HAP-1 (cell line): Measurements from ENCODE around the gene MICA.
"Not testable (repeated sequence)": the region's sequence is repeated elsewhere in the genome, so short reads cannot be mapped to it uniquely, and the experiment has no call there.

Experiments used
- DNase-seq, 2 experiments: peaks; one replicate each; pipeline ENCODE4 v3.0.0-alpha.2; 2016 to 2020; ENCODE audit warnings: low spot score in 2 of 2
- H3K27me3 ChIP-seq: fragments of 250-450 bp; sonication (Bioruptor Pico); 2 replicates; pipeline ENCODE4 v1.5.1; 2020; ENCODE audit warnings: low read depth, mild to moderate bottlenecking, moderate library complexity
- H3K36me3 ChIP-seq: fragments of 250-450 bp; sonication (Bioruptor Pico); replicated peaks from 2 replicates; pipeline ENCODE4 v1.5.1; 2020; ENCODE audit warnings: mild to moderate bottlenecking
- H3K4me1 ChIP-seq: fragments of 250-450 bp; sonication (Bioruptor Pico); 2 replicates; pipeline ENCODE4 v1.5.1; 2020; ENCODE audit warnings: mild to moderate bottlenecking
- H3K4me3 ChIP-seq: fragments of 250-450 bp; sonication (Bioruptor Pico); 2 replicates; pipeline ENCODE4 v1.5.1; 2020; ENCODE audit warnings: mild to moderate bottlenecking, moderate library complexity
- H3K9me3 ChIP-seq: fragments of 250-450 bp; sonication (Bioruptor Pico); 2 replicates; pipeline ENCODE4 v1.5.1; 2020; ENCODE audit warnings: mild to moderate bottlenecking, moderate library complexity
- in situ Hi-C: fragments of 300-500 bp; cut with MboI; formaldehyde crosslinking; loops from 3 replicates; pipeline ENCODE4 v1.14.3; 2020; ENCODE audit warnings: low sequenced_read_pairs, inconsistent platforms, mixed read lengths

MICA gene

DNA sequence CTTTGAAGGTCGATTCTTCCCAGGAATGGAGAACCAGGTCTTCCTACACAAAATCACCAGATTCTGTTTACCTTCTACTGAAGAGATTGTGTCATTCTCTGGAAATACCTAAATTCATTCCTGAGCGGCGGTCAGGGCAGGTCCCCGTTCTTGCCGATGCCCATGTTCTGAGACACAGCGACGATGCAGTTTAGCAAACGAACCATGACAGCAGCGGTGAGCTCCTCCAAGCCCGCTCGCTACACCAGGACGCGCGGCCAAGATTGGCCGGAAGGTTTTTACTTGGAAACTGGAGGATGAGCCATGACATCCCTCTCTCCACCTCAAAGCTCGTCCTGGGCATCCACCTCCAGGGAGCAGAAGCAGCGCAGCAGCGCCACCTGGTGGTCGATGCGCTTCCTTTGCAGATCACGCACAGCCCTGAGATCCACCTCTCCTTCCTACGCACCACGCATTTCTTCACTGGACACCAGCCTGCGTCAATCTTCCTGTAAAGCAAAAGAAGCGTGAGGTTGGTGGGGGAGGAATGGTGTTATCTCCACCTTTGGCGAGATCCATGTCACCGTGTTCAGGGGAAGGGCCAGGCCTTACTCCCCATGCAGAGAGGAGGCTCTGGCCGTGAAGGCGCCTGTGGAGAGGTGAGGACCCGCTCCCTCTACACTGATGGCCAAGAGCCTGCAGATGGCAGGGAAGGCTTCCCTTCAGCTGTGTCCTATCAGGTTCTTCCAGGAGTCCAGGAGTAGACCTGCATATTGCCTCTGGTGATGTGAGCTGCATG lies 36.5 kb upstream of the MICA start:
- in situ Hi-C loops: loop anchor here (5.0 kb wide), 2 partner anchors 170 to 230 kb away; partner anchors contain the start of gene PSORS1C2
- peaks cover 27% of the 10 kb centered on the region for H3K27me3 ChIP-seq
- H3K4me3 ChIP-seq: no peak overlapping the region
- DNase-seq: peak; percentile 79 to 92
- no peaks in the 10 kb centered on the region for H3K9me3 ChIP-seq
- no peaks in the 10 kb centered on the region for H3K4me1 ChIP-seq
- no peaks in the 10 kb centered on the region for H3K36me3 ChIP-seq

- DNase-seq: no peak
- Histone ChIP-seq H3K4me3 (no peak overlapping the region), H3K36me3 (no peaks in the 10 kb centered on the region), H3K27me3 (peaks cover 19% of the 10 kb centered on the region), H3K9me3 (no peaks in the 10 kb centered on the region), H3K4me1 (no peaks in the 10 kb centered on the region)
- in situ Hi-C loops: loop anchor here (5.0 kb wide), 2 partner anchors 171 to 231 kb away; partner anchors contain the start of gene PSORS1C2
Measured at GRCh38 chr6:31368461-31368860, 34.9 kb upstream of the MICA start.

GRCh38 chr6:31374118-31374517 lies 29.3 kb upstream of the MICA start:
- H3K27me3 ChIP-seq, in situ Hi-C loops, H3K36me3 ChIP-seq, H3K9me3 ChIP-seq, H3K4me3 ChIP-seq, H3K4me1 ChIP-seq, DNase-seq: not testable (repeated sequence)

- in situ Hi-C loops: no loop called here
Measured at GRCh38 chr6:31375699-31376098, 27.7 kb upstream of the MICA start.

GRCh38 chr6:31377029-31377428 lies 26.4 kb upstream of the MICA start:
- DNase-seq: no peak
- peaks cover 12% of the 10 kb centered on the region; the same call in 1 of the 2 replicates for H3K27me3 ChIP-seq
- H3K4me1 ChIP-seq: no peaks in the 10 kb centered on the region
- no peaks in the 10 kb centered on the region for H3K36me3 ChIP-seq
- no peaks in the 10 kb centered on the region for H3K9me3 ChIP-seq
- H3K4me3 ChIP-seq: no peak overlapping the region
- in situ Hi-C loops: no loop called here

More at GRCh38 chr6:31375699-31376098, 27.7 kb upstream of the MICA start:
- Histone ChIP-seq H3K9me3 (no peaks in the 10 kb centered on the region), H3K4me3 (no peak overlapping the region), H3K4me1 (no peaks in the 10 kb centered on the region), H3K27me3 (peaks cover 9% of the 10 kb centered on the region), H3K36me3 (no peaks in the 10 kb centered on the region)
- no peak for DNase-seq

DNA sequence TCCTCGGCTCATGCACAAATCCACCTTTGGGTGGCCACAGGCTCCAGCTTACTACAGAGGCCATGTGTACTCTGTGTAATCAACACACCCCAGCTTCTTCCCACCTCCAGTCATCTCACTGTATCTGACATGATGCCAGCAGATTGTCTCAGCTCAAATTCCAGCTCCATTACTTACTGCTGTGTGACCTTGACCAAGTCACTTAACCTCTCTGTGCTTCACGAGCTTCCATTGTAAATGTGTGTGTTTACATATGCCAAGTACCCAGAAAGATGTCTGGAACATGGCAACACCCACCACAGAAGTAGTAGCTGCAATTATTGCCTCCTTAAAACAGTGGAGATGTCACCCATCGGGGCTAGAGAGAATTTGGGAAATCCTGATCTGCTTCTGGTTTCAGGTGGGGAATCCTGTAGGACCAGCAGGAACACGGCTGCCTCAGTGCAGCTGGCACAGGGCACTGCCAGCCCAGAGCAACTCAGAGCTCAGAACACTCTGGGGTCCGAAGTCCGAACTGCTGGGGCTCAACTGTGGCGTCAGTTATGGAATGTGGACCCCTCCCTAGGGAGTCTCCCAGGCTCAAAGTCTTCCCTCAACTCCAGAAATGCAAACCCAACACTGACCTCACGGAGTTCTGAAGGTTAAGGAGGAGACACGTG lies 25.2 kb upstream of the MICA start:
- H3K4me3 ChIP-seq: no peak overlapping the region
- H3K9me3 ChIP-seq: no peaks in the 10 kb centered on the region
- in situ Hi-C loops: no loop called here
- H3K4me1 ChIP-seq: no peaks in the 10 kb centered on the region
- no peak for DNase-seq
- peaks cover 12% of the 10 kb centered on the region; the same call in 1 of the 2 replicates for H3K27me3 ChIP-seq
- H3K36me3 ChIP-seq: no peaks in the 10 kb centered on the region

DNA sequence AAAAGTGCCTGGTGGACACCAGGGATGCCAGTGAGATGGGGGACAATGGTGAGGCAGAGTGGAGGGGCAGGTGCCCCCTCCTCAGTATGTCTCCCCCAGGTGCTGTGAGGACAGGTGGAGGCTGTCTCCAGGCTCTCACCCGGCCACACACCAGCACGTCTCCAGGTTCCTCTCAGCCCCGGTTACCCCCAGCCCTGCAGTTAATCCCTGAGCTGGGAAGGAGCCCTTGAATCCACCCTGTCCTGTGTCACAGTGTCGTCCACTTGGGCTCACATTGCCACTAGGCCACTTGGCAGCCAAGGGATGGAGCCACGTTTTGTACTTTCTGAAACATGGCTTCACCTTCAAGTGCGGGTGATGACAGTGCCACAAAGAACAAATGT lies 24.7 kb upstream of the MICA start:
- Histone ChIP-seq H3K9me3 (no peaks in the 10 kb centered on the region), H3K4me3 (no peak overlapping the region), H3K36me3 (no peaks in the 10 kb centered on the region), H3K4me1 (no peaks in the 10 kb centered on the region), H3K27me3 (peaks cover 12% of the 10 kb centered on the region; the same call in 1 of the 2 replicates)
- in situ Hi-C loops: no loop called here
- DNase-seq: no peak

DNA sequence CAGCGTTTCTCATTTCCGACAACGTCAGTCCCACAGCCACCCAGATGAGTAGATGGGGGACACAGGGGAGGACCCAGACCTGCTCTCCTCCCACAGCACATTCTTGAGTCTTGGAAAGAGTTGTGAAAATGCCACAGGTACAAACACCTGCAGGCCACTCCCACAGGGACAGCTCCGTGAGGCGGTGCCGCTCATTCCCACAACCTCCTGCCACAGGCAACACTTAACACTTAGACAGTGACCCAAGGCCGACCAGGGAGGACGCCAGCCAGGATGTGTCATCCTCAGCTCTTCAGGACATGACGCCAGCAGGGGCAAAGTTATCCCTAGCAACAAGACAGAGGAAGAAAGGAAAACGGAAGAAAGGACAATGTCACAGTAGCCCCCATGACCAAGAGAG lies 23.5 kb upstream of the MICA start:
- H3K4me3 ChIP-seq: no peak overlapping the region
- in situ Hi-C loops: no loop called here
- no peaks in the 10 kb centered on the region for H3K4me1 ChIP-seq
- no peak for DNase-seq
- H3K36me3 ChIP-seq: no peaks in the 10 kb centered on the region
- no peaks in the 10 kb centered on the region for H3K9me3 ChIP-seq
- peaks cover 12% of the 10 kb centered on the region; the same call in 1 of the 2 replicates for H3K27me3 ChIP-seq

DNA sequence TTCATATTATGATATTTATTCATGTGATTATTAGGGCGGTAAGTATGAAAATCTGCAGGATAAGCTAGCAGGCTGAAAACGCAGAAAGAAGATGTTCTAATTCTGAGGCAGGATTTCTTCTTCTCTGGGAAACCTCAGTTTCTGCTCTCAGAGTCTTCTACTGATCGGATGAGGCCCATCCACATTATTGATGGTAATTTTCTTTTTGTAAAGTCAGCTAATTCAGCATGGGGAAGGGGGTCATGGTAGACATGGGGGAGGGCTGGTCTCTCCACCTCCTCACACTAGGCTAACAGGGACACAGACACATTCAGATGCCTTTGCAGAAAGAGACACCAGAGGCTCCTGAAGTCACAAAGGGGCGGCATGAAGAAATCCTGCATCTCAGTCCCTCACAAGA lies 21.7 kb upstream of the MICA start:
- no peak overlapping the region for H3K4me3 ChIP-seq
- no peaks in the 10 kb centered on the region for H3K4me1 ChIP-seq
- in situ Hi-C loops: no loop called here
- no peaks in the 10 kb centered on the region for H3K9me3 ChIP-seq
- peaks cover 8% of the 10 kb centered on the region; the same call in 1 of the 2 replicates for H3K27me3 ChIP-seq
- no peaks in the 10 kb centered on the region for H3K36me3 ChIP-seq
- DNase-seq: no peak

DNA sequence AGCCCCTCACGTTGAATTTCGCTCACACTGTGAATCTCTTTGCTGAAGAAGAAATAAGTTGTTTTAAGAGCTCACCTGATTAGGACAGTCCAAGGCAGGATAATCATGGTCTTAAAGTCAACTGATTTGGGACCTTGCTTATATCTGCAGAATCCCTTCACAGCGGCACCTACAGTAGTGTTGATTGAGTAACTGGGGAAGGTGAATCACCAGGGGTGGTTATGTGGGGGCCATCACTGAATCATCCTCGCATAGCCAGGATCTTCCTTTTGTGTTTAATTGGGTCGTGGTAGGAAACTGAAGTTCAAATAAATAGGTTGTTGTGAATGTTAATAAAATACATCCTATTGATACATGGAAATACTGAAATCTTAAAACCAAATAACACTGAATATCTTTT lies 20.2 kb upstream of the MICA start:
- H3K27me3 ChIP-seq: peaks cover 8% of the 10 kb centered on the region; the same call in 1 of the 2 replicates
- H3K4me1 ChIP-seq: no peaks in the 10 kb centered on the region
- no peak overlapping the region for H3K4me3 ChIP-seq
- no peaks in the 10 kb centered on the region for H3K36me3 ChIP-seq
- in situ Hi-C loops: no loop called here
- no peak for DNase-seq
- H3K9me3 ChIP-seq: no peaks in the 10 kb centered on the region

DNA sequence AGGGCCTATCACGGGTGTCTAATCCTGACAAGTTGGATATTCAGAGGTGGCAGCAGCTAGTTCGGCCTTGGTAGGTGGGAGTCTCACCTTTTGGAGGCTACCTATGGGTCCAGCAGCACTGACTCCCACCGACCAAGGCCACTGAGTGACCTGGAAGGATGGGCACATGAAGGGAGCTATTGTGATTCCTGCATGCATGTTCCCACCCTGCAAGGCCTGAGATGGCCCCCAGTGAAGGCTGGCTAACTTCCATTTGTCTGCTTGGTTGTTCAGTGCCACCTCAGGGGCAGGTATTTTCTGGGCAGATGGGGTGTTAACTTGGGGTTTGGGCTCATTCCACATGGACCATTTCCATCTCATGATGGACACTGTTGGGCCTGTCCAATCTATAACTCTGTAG lies 18.4 kb upstream of the MICA start:
- peaks cover 4% of the 10 kb centered on the region; the same call in 1 of the 2 replicates for H3K27me3 ChIP-seq
- DNase-seq: no peak
- in situ Hi-C loops: no loop called here
- no peaks in the 10 kb centered on the region for H3K4me1 ChIP-seq
- H3K9me3 ChIP-seq: no peaks in the 10 kb centered on the region
- H3K4me3 ChIP-seq: no peak overlapping the region
- no peaks in the 10 kb centered on the region for H3K36me3 ChIP-seq

GRCh38 chr6:31386099-31386498 lies 17.3 kb upstream of the MICA start:
- H3K4me1 ChIP-seq: no peaks in the 10 kb centered on the region
- no peak overlapping the region for H3K4me3 ChIP-seq
- H3K9me3 ChIP-seq: no peaks in the 10 kb centered on the region
- no peaks in the 10 kb centered on the region for H3K36me3 ChIP-seq
- in situ Hi-C loops: no loop called here
- DNase-seq: no peak
- H3K27me3 ChIP-seq: peaks cover under 1% of the 10 kb centered on the region; the same call in 1 of the 2 replicates

GRCh38 chr6:31386977-31387376 lies 16.4 kb upstream of the MICA start:
- Histone ChIP-seq H3K4me3 (no peak overlapping the region), H3K27me3 (no peaks in the 10 kb centered on the region), H3K4me1 (no peaks in the 10 kb centered on the region), H3K36me3 (no peaks in the 10 kb centered on the region), H3K9me3 (no peaks in the 10 kb centered on the region)
- in situ Hi-C loops: no loop called here
- no peak for DNase-seq
